ENCODE measurements around the gene IFITM10.

- TF ChIP-seq, protein P1, sequence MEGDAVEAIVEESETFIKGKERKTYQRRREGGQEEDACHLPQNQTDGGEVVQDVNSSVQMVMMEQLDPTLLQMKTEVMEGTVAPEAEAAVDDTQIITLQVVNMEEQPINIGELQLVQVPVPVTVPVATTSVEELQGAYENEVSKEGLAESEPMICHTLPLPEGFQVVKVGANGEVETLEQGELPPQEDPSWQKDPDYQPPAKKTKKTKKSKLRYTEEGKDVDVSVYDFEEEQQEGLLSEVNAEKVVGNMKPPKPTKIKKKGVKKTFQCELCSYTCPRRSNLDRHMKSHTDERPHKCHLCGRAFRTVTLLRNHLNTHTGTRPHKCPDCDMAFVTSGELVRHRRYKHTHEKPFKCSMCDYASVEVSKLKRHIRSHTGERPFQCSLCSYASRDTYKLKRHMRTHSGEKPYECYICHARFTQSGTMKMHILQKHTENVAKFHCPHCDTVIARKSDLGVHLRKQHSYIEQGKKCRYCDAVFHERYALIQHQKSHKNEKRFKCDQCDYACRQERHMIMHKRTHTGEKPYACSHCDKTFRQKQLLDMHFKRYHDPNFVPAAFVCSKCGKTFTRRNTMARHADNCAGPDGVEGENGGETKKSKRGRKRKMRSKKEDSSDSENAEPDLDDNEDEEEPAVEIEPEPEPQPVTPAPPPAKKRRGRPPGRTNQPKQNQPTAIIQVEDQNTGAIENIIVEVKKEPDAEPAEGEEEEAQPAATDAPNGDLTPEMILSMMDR (IDR thresholded peaks at IDR 0.05), result no peak
- TF ChIP-seq EZH2 (IDR thresholded peaks at IDR 0.05; ENCODE audit: borderline replicate concordance, insufficient read depth, low read depth, low read length, poor library complexity, severe bottlenecking), result no peak
These were observed 22.1 kb upstream of the IFITM10 start for GRCh38 chr11:1772270-1773130.

Measured in B cell (primary cell).